NCI-H748 (cell line): ENCODE results near the gene KLHL7.
A peak's percentile ranks its signal among the peaks of the same experiment; 100 is the strongest.
"Not testable (repeated sequence)": the region's sequence is repeated elsewhere in the genome, so short reads cannot be mapped to it uniquely, and the experiment has no call there.

Experiments used
- DNase-seq: peaks from one replicate; lab custom pipeline; 2025; ENCODE audit not compliant: unreplicated experiment; lab: John Stamatoyannopoulos, UW

Gene KLHL7

DNA sequence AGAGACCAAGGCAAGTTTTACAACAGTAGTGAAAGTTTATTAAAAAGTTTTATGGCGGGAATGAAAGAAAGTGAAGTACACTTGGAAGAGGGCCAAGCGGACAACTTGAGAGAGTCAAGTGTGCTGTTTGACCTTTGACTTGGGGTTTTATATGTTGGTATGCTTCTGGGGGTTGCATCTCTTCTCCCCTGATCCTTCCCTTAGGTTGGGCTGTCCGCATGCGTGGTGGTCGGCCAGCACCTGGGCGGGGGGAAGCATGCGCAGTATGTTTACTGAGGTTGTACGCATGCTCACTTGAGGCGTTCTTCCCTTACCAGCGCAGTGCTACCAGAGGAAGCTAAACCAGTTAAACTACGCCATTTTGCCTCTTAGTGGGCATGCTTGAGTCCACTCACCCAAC, 108.2 kb downstream of the KLHL7 start:
- no peak for DNase-seq

DNA sequence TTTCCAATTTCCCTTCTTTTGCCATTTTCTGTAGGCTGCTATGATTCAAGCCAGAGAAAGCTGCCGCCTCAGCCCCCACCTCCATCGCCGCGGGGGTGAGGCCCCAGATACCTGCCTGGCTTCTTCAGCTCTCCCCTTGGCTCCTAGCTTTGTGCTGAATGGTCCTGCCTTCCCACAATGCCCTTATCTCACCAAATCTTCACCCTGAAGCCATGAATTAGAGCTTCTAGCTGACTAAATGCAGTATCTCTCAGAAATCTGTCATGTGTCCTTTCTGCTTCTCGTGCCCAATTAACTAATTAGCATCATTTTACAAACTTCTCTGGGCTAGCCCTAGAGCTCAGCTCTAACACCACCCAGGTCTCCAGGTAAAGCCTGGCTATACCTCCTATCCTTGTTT, 108.8 kb downstream of the KLHL7 start:
- no peak for DNase-seq

DNA sequence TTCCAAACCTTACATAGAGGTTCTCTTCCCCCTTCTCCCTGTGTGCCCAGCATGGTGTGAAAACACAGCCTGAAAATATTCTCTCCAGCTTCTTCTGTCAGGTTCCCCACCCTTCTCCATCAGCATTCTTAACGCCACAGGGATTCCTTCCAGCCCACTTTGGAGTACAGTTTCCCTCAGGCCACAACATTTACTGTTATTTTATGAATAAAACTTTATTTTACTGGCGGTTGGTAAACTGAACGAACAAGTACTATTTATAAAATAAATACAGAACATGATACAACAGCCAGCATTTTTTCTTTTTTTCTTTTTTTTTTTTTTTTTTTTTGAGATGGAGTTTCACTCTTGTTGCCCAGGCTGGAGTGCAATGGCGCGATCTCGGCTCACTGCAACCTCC, 109.4 kb downstream of the KLHL7 start:
- no peak for DNase-seq

DNA sequence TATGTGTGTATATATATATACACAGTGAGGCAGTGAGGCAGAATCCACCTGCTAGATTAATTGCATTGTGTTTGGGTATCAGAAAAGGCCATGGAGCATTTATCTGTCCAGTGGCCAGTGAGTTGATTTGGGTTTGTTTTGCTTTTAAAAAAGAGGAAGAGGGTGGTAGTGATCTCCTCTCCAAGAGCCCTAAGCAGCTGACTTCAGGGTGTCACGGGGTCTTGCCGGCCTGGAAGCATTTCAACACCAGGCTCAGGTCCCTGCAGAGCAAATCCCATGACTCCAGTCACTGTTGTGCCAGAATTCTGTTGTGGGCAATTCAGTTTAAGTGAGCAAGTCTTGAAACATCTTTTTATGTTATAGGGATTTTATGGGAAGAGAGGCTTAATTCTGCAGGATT, 110.4 kb downstream of the KLHL7 start:
- no peak for DNase-seq

DNA sequence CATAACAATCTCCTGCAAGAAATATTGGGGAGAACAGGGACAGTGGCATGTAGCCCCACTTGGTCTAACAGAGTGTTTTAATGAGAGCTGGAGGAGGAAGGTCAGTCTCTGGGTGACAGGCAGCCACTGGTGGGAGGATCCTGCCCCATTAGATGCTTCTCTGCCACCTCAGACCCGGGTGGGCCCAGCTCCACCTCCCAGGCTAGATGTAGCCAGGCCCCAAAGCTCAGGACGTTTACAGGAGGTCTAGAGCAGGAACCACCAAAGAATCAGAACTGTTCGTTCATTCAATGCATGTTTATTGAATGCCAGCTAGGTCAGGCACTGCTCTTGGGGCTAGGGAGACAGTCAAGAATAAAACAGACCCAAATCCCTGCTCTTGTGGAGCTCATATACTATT, 112.6 kb downstream of the KLHL7 start:
- DNase-seq: no peak

DNA sequence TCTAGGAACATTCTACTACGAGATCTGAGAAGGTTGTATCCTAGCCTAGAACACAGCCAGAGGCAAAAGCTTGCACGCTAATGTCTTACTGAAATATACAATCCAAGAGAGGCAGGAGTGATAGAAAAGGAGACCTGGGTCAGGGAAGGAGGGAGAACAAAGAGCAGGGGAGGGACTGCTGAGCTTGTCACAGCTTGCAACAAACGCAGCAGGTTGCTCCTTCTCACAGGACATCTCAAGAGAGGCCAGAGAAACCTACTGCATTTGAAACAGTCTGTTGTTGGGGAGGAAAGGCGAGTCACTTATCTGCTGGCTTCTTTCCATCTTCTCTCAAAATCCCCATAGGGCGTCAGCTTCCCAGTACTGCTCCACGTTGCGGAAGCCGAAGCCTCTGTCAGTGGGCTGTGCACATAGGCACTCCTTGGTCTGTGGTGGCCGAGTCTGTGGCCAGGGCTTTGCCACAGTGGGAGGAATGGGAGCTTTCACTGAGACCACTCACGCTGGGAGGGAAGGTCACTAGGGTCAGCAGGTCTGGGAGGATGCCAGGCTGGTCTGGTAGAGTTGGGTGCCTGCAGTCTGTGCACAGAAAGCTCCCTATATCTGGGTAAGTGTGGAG, 115.2 kb downstream of the KLHL7 start:
- DNase-seq: no peak

DNA sequence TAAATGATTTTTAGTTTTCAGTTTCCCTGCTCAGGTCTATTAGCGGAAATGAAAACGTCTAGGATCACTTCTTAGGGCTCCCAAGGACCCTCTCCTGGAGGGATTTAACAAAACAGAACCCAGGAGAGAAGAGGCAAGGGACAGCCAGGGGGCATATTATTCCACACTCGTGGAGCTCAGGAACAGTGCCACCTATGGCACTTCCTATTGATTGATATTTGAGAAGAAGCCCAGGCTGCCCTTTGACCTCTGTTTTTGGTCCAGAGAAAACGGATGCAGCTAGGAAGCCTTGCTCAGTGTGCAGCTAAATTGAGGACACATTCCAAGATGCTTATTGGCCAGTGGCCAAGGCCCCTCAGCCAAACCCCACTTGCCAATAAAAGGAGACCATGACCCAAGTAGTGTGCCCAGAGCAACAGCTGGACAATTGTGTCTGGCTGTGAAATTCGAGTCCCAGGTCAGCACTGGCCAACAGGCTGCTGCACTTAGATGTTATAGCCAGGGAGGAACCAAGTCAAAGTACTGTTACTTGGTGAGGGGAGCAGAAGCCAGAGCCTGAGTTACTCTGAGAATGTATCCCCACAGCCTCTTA, 117.0 kb downstream of the KLHL7 start:
- peak; percentile 7 for DNase-seq

DNA sequence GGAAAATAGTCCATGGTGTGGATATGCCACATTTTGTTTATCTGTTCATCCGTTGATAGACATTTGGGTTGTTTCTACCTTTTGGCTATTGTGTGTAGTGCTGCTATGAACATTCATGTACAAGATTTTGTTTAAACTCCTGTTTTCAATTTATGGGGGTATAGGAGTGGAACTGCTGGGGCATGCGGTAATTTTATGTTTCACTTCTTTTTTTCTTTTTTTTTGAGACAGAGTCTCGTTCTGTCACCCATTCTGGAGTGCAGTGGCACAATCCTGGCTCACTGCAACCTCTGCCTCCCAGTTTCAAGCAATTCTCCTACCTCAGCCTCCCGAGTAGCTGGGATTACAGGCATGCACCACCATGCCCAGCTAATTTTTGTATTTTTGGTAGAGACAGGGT, 118.8 kb downstream of the KLHL7 start:
- DNase-seq: not testable (repeated sequence)

DNA sequence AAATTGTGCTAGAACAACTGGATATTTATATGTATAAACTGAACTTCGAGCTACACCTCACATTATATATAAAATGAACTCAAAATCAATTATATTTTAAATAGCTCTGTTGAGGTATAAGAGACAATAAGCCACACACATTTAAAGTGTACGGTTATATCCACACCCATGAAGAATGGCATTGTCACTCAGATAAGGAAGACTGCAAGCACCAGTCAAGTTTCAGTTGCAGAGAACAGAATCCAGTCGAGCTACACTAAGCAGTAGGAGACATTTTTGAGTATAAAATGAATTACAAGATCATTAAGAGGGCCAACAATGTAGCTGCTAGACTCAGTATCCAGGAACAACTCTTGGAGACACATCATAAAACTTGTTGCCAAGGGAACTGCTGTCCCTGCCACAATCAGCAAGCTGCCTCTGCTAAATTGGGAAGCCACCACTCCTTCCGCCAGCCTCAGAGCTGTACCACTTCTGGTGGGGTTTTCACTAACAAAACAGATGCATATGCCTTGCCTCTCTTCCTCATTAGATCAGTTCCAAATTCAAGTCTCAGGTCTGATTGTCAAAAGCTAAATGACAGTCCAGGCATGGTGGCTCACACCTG, 121.4 kb downstream of the KLHL7 start:
- DNase-seq: peak; percentile 7
